Measurements from ENCODE around the gene TSPAN18.

The TSPAN18 gene

GRCh38 chr11:44916331-44916730, 189.6 kb downstream of the TSPAN18 start:
- H3K4me3 ChIP-seq (ENCODE audit: low read length), result no peak overlapping the region
- TF ChIP-seq CTCF (conservative IDR thresholded peaks at IDR 0.05; ENCODE audit: low read length), result no peak
- DNase-seq (ENCODE audit: low read depth), result no peak

- DNase-seq (ENCODE audit: low read depth), result no peak
- no peak overlapping the region for H3K4me3 ChIP-seq (ENCODE audit: low read length)
- no peak for TF ChIP-seq CTCF (conservative IDR thresholded peaks at IDR 0.05; ENCODE audit: low read length)
Measured at GRCh38 chr11:44916801-44917385, 190.1 kb downstream of the TSPAN18 start.

GRCh38 chr11:44917741-44918140, 191.0 kb downstream of the TSPAN18 start:
- no peak for TF ChIP-seq CTCF (conservative IDR thresholded peaks at IDR 0.05; ENCODE audit: low read length)
- no peak for DNase-seq (ENCODE audit: low read depth)
- no peak overlapping the region for H3K4me3 ChIP-seq (ENCODE audit: low read length)

- no peak for TF ChIP-seq CTCF (conservative IDR thresholded peaks at IDR 0.05; ENCODE audit: low read length)
- DNase-seq (ENCODE audit: low read depth), result no peak
- no peak overlapping the region for H3K4me3 ChIP-seq (ENCODE audit: low read length)
Measured at GRCh38 chr11:44920451-44920850, 193.7 kb downstream of the TSPAN18 start.

- no peak overlapping the region for H3K4me3 ChIP-seq (ENCODE audit: low read length)
- no peak for DNase-seq (ENCODE audit: low read depth)
- no peak for TF ChIP-seq CTCF (conservative IDR thresholded peaks at IDR 0.05; ENCODE audit: low read length)
Measured at GRCh38 chr11:44923115-44923514, 196.4 kb downstream of the TSPAN18 start.

GRCh38 chr11:44923806-44924205, 197.0 kb downstream of the TSPAN18 start:
- DNase-seq (ENCODE audit: low read depth), result no peak
- no peak overlapping the region for H3K4me3 ChIP-seq (ENCODE audit: low read length)
- no peak for TF ChIP-seq CTCF (conservative IDR thresholded peaks at IDR 0.05; ENCODE audit: low read length)

GRCh38 chr11:44926036-44926435, 199.3 kb downstream of the TSPAN18 start:
- TF ChIP-seq CTCF (conservative IDR thresholded peaks at IDR 0.05; ENCODE audit: low read length), result no peak
- DNase-seq (ENCODE audit: low read depth), result no peak
- H3K4me3 ChIP-seq (ENCODE audit: low read length), result no peak overlapping the region

All from AG10803 (cell line).